HEK293 (cell line): Measurements from ENCODE around the gene ZDHHC14.

Source experiments
- GLIS2 ChIP-seq: fragments of 450-650 bp; formaldehyde crosslinking; IDR thresholded peaks from 2 replicates; pipeline ENCODE4 v1.5.1; 2016; ENCODE audit warnings: missing biosample characterization, missing genetic modification characterization
- ZBTB1 ChIP-seq: fragments of 450-650 bp; formaldehyde crosslinking; IDR thresholded peaks from 2 replicates; pipeline ENCODE4 v1.5.1; 2016; ENCODE audit warnings: missing biosample characterization, missing genetic modification characterization
- ZNF10 ChIP-seq: fragments of 450-650 bp; formaldehyde crosslinking; IDR thresholded peaks from 2 replicates; pipeline ENCODE4 v1.5.1; 2017; ENCODE audit warnings: missing biosample characterization, missing genetic modification characterization
- ZNF274 ChIP-seq, 2 experiments: fragments of 200-500 bp in 1 of 2; fragments of 450-650 bp in 1 of 2; sonication (Bioruptor generic) in 1 of 2; formaldehyde crosslinking in 1 of 2; IDR thresholded peaks; 2 replicates each; pipeline versions ENCODE4 v1.5.1 to v1.6.1; 2014 to 2016; ENCODE audit warnings: borderline replicate concordance in 1 of 2, inconsistent platforms in 1 of 2, low read length in 1 of 2, missing biosample characterization in 1 of 2, missing genetic modification characterization in 1 of 2
- ZNF514 ChIP-seq: fragments of 450-650 bp; formaldehyde crosslinking; IDR thresholded peaks from 2 replicates; pipeline ENCODE4 v1.5.1; 2016; ENCODE audit warnings: missing biosample characterization, missing genetic modification characterization
- ZNF558 ChIP-seq: fragments of 450-650 bp; formaldehyde crosslinking; IDR thresholded peaks from 2 replicates; pipeline ENCODE4 v1.5.1; 2016; ENCODE audit warnings: missing biosample characterization, missing genetic modification characterization
- ZNF571 ChIP-seq: fragments of 450-650 bp; formaldehyde crosslinking; IDR thresholded peaks from 2 replicates; pipeline ENCODE4 v1.5.0; 2017; ENCODE audit warnings: missing biosample characterization, missing genetic modification characterization
- TF ChIP-seq, protein P1 (sequence below): fragments of 450-650 bp; formaldehyde crosslinking; IDR thresholded peaks from 2 replicates; pipeline ENCODE4 v1.5.1; 2016; ENCODE audit warnings: missing biosample characterization, missing genetic modification characterization
- TF ChIP-seq, protein P2 (sequence below): fragments of 450-650 bp; formaldehyde crosslinking; IDR thresholded peaks from 2 replicates; pipeline ENCODE4 v1.5.1; 2016; ENCODE audit warnings: missing biosample characterization, missing genetic modification characterization

DNA sequence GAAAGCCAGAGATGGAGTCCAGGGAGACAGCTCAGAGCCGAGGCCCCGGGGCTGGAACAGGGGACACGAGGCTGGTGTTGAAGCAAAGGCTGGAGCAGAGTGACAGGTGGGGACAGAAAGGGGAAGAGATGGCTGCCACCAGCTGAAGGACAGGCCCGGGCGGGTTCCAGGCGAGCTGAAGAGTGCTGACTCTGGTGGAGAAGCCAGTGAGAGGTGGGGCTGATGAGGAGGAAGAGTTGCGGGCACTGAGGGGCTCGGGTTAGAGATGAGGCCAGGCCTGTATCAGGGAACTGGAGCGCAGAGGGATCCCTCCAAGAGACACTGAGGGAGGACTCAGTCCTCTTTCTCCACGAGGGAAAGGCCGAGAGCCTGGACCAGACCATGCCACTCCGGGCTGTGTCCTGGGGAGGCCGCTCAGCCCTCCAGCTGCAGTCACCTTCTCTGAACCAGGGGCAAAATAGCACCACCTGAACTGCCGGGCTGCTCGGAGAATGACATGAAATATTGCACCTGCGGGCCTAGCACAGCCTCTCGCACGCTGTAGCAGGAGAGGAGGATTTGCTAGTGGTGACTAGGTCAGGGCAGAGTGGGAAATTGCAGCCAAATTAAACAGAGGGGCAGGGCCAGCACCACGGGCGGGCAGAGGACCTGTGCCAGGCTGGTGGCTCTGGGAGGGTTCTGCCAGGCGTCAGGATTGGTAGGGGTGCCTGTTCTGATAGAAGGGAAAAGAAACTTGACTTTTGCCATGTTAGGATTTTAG lies 175.9 kb downstream of the ZDHHC14 start:
- TF ChIP-seq, protein P1, sequence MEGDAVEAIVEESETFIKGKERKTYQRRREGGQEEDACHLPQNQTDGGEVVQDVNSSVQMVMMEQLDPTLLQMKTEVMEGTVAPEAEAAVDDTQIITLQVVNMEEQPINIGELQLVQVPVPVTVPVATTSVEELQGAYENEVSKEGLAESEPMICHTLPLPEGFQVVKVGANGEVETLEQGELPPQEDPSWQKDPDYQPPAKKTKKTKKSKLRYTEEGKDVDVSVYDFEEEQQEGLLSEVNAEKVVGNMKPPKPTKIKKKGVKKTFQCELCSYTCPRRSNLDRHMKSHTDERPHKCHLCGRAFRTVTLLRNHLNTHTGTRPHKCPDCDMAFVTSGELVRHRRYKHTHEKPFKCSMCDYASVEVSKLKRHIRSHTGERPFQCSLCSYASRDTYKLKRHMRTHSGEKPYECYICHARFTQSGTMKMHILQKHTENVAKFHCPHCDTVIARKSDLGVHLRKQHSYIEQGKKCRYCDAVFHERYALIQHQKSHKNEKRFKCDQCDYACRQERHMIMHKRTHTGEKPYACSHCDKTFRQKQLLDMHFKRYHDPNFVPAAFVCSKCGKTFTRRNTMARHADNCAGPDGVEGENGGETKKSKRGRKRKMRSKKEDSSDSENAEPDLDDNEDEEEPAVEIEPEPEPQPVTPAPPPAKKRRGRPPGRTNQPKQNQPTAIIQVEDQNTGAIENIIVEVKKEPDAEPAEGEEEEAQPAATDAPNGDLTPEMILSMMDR, result no peak
- no peak for TF ChIP-seq ZBTB1
- TF ChIP-seq ZNF558, result no peak
- TF ChIP-seq, protein P2, sequence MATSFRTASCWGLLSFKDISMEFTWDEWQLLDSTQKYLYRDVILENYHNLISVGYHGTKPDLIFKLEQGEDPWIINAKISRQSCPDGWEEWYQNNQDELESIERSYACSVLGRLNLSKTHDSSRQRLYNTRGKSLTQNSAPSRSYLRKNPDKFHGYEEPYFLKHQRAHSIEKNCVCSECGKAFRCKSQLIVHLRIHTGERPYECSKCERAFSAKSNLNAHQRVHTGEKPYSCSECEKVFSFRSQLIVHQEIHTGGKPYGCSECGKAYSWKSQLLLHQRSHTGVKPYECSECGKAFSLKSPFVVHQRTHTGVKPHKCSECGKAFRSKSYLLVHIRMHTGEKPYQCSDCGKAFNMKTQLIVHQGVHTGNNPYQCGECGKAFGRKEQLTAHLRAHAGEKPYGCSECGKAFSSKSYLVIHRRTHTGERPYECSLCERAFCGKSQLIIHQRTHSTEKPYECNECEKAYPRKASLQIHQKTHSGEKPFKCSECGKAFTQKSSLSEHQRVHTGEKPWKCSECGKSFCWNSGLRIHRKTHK (tag by site-specific recombination), result no peak
- TF ChIP-seq ZNF571 (tag by site-specific recombination), result no peak
- TF ChIP-seq ZNF10 (tag by site-specific recombination), result no peak
- TF ChIP-seq ZNF274 (IDR thresholded peaks at IDR 0.05; ENCODE audit: low read length), result no peak
- TF ChIP-seq ZNF274 (tag by site-specific recombination; IDR thresholded peaks at IDR 0.05; ENCODE audit: borderline replicate concordance), result no peak
- no peak for TF ChIP-seq ZNF514 (tag by site-specific recombination)
- no peak for TF ChIP-seq GLIS2
